H9 (cell line): ENCODE data around the gene RPS21. TPM values are rescaled to one million over a fixed set of nuclear protein-coding genes. Genes with fewer than 3 reads are reported as not detected.

ENCODE experiments used
- DNase-seq: peaks from one replicate; pipeline ENCODE4 v3.0.0-alpha.2; 2017
- H2AFZ ChIP-seq: one replicate; pipeline ENCODE4 v1.6.1; 2013; ENCODE audit warnings: mild to moderate bottlenecking, low read length, control low read depth, moderate library complexity
- H2AK5ac ChIP-seq: 2 replicates; pipeline ENCODE4 v1.6.1; 2013; ENCODE audit warnings: low read length, control low read depth, mixed read lengths; ENCODE audit not compliant: insufficient read length
- H2BK120ac ChIP-seq: one replicate; pipeline ENCODE4 v1.6.1; 2013; ENCODE audit warnings: low read depth, mild to moderate bottlenecking, low read length, control low read depth, inconsistent platforms; ENCODE audit not compliant: poor library complexity, severe bottlenecking
- H2BK12ac ChIP-seq: 2 replicates; pipeline ENCODE4 v1.6.1; 2013; ENCODE audit warnings: low read length, control low read depth, mixed read lengths, low read depth; ENCODE audit not compliant: insufficient read length
- H2BK15ac ChIP-seq: 2 replicates; pipeline ENCODE4 v1.6.1; 2013; ENCODE audit warnings: low read depth, low read length, control low read depth
- H2BK20ac ChIP-seq: one replicate; pipeline ENCODE4 v1.6.1; 2013; ENCODE audit warnings: low read depth, mild to moderate bottlenecking, low read length, control low read depth, inconsistent platforms; ENCODE audit not compliant: poor library complexity, severe bottlenecking
- H2BK5ac ChIP-seq: 2 replicates; pipeline ENCODE4 v1.6.1; 2013; ENCODE audit warnings: low read length, control low read depth, mixed read lengths; ENCODE audit not compliant: insufficient read length
- H3K14ac ChIP-seq: 2 replicates; pipeline ENCODE4 v1.6.1; 2013; ENCODE audit warnings: low read length, control low read depth; ENCODE audit not compliant: insufficient read depth
- H3K18ac ChIP-seq: 2 replicates; pipeline ENCODE4 v1.6.1; 2013; ENCODE audit warnings: low read depth, mild to moderate bottlenecking, mixed read lengths, low read length, control low read depth; ENCODE audit not compliant: insufficient read length
- H3K23ac ChIP-seq: 2 replicates; pipeline ENCODE4 v1.6.1; 2013; ENCODE audit warnings: low read length, control low read depth, mixed read lengths, low read depth; ENCODE audit not compliant: insufficient read length
- H3K23me2 ChIP-seq: 2 replicates; pipeline ENCODE4 v1.6.1; 2013; ENCODE audit warnings: low read depth, mild to moderate bottlenecking, mixed read lengths, low read length, control low read depth; ENCODE audit not compliant: insufficient read length, poor library complexity, severe bottlenecking
- H3K27ac ChIP-seq: 2 replicates; pipeline ENCODE4 v1.5.1; 2013; ENCODE audit warnings: low read length, control low read depth, mixed read lengths, low read depth; ENCODE audit not compliant: insufficient read length
- H3K27me3 ChIP-seq: 2 replicates; pipeline ENCODE4 v1.6.1; 2013; ENCODE audit warnings: low read length, control low read depth, inconsistent platforms; ENCODE audit not compliant: insufficient read depth
- H3K4ac ChIP-seq: 2 replicates; pipeline ENCODE4 v1.6.1; 2013; ENCODE audit warnings: low read depth, mild to moderate bottlenecking, control low read depth, inconsistent platforms, low read length, moderate library complexity
- H3K4me1 ChIP-seq: 2 replicates; pipeline ENCODE4 v1.6.1; 2013; ENCODE audit warnings: low read length, control low read depth, inconsistent platforms; ENCODE audit not compliant: insufficient read depth
- H3K4me2 ChIP-seq: 2 replicates; pipeline ENCODE4 v1.6.1; 2013; ENCODE audit warnings: low read length, control low read depth, mixed read lengths; ENCODE audit not compliant: insufficient read length, insufficient read depth
- H3K56ac ChIP-seq: 2 replicates; pipeline ENCODE4 v1.6.1; 2013; ENCODE audit warnings: low read depth, mild to moderate bottlenecking, mixed read lengths, low read length, control low read depth; ENCODE audit not compliant: insufficient read length
- H3K79me1 ChIP-seq: 2 replicates; pipeline ENCODE4 v1.6.1; 2013; ENCODE audit warnings: low read depth, mild to moderate bottlenecking, moderate library complexity, low read length, control low read depth, inconsistent platforms; ENCODE audit not compliant: insufficient read depth, poor library complexity, severe bottlenecking
- H3K79me2 ChIP-seq: 2 replicates; pipeline ENCODE4 v1.6.1; 2013; ENCODE audit warnings: low read length, control low read depth, inconsistent platforms; ENCODE audit not compliant: insufficient read depth
- H3K9ac ChIP-seq: 2 replicates; pipeline ENCODE4 v1.6.1; 2013; ENCODE audit warnings: low read length, control low read depth, mixed read lengths; ENCODE audit not compliant: insufficient read length; ENCODE audit errors: extremely low read depth
- H3K9me3 ChIP-seq: one replicate; pipeline ENCODE4 v1.6.1; 2013; ENCODE audit warnings: low read depth, low read length, inconsistent platforms; ENCODE audit not compliant: control insufficient read depth
- H3T11ph ChIP-seq: one replicate; pipeline ENCODE4 v1.6.1; 2013; ENCODE audit warnings: mild to moderate bottlenecking, low read length, control low read depth, inconsistent platforms
- H4K20me1 ChIP-seq: one replicate; pipeline ENCODE4 v1.6.1; 2013; ENCODE audit not compliant: control insufficient read depth, insufficient read length, insufficient read depth
- H4K5ac ChIP-seq: 2 replicates; pipeline ENCODE4 v1.6.1; 2013; ENCODE audit warnings: low read depth, mild to moderate bottlenecking, mixed read lengths, low read length, control low read depth; ENCODE audit not compliant: insufficient read length
- H4K8ac ChIP-seq: replicated peaks from 2 replicates; pipeline ENCODE4 v1.6.1; 2013; ENCODE audit warnings: low read length, control low read depth, mixed read lengths, low read depth; ENCODE audit not compliant: insufficient read length
- H4K91ac ChIP-seq: 2 replicates; pipeline ENCODE4 v1.6.1; 2013; ENCODE audit warnings: low read depth, mild to moderate bottlenecking, moderate library complexity, mixed read lengths, low read length, control low read depth; ENCODE audit not compliant: insufficient read length
- H3K27ac Mint-ChIP-seq, 3 experiments: 2 replicates in 2 of 3; 3 replicates in 1 of 3; pipeline ENCODE4 v1.8.0; 2020 to 2021; ENCODE audit warnings: mixed read lengths in 3 of 3, mild to moderate bottlenecking in 1 of 3, moderate library complexity in 1 of 3
- H3K27me3 Mint-ChIP-seq: 2 replicates; pipeline ENCODE4 v1.8.0; 2021; ENCODE audit warnings: low read depth, mild to moderate bottlenecking, moderate library complexity, mixed read lengths
- H3K36me3 Mint-ChIP-seq, 3 experiments: 2 replicates in 2 of 3; 3 replicates in 1 of 3; pipeline ENCODE4 v1.8.0; 2020 to 2021; ENCODE audit warnings: low read depth in 3 of 3, mixed read lengths in 3 of 3; ENCODE audit not compliant: insufficient read depth in 1 of 3
- H3K4me1 Mint-ChIP-seq, 2 experiments: 2 replicates each; pipeline ENCODE4 v1.8.0; 2020; ENCODE audit warnings: mixed read lengths in 2 of 2
- H3K4me3 Mint-ChIP-seq, 2 experiments: 2 replicates in 1 of 2; 3 replicates in 1 of 2; pipeline ENCODE4 v1.8.0; 2020 to 2021; ENCODE audit warnings: mild to moderate bottlenecking in 2 of 2, mixed read lengths in 2 of 2, moderate library complexity in 1 of 2
- H3K9me3 Mint-ChIP-seq, 2 experiments: 2 replicates in 1 of 2; 3 replicates in 1 of 2; pipeline ENCODE4 v1.8.0; 2020; ENCODE audit warnings: mild to moderate bottlenecking in 2 of 2, mixed read lengths in 2 of 2, moderate library complexity in 1 of 2
- CTCF ChIP-seq: fragments of 200-600 bp; sonication (generic); conservative IDR thresholded peaks from 3 replicates; pipeline ENCODE4 v1.8.0; 2021; ENCODE audit warnings: antibody characterized with exemption, mild to moderate bottlenecking
- WGBS: extraction: QIAGEN DNeasy Blood & Tissue Kit; methylation state at CpG from one replicate; pipeline ENCODE4 v1.1.7; 2013; ENCODE audit warnings: missing lambda C conversion rate, low lambda C conversion rate, mixed read lengths; ENCODE audit not compliant: insufficient read length; ENCODE audit errors: extremely low coverage; 5-methylcytosine and 5-hydroxymethylcytosine counted together
- total RNA-seq: library from RNA; stranded (reverse); gene quantifications from 2 replicates; pipeline ENCODE4 v1.2.1, GENCODE V29; 2021

The RPS21 gene
- total RNA-seq, 1 experiment from 2014 or later = 1,715 TPM

GRCh38 chr20:62393830-62394229 lies 6.9 kb downstream of the RPS21 start:
- no peak for DNase-seq
- peaks cover 2% of the 10 kb centered on the region; the same call in 1 of the 2 replicates for H3K27me3 Mint-ChIP-seq
- H3K9ac ChIP-seq = no peak overlapping the region

More at GRCh38 chr20:62393830-62394229, 6.9 kb downstream of the RPS21 start:
- Histone ChIP-seq H3K27ac (no peak overlapping the region), H3K23me2 (peaks cover 2% of the 10 kb centered on the region), H4K8ac (no peak overlapping the region), H3K14ac (no peak overlapping the region), H3T11ph (no peak overlapping the region), H3K4ac (no peak overlapping the region), H3K9me3 (no peaks in the 10 kb centered on the region), H3K4me2 (no peak overlapping the region), H3K23ac (no peak overlapping the region), H3K79me2 (no peaks in the 10 kb centered on the region), H2BK20ac (no peak overlapping the region), H4K20me1 (peaks cover 8% of the 10 kb centered on the region), H2BK5ac (no peak overlapping the region), H2BK120ac (no peak overlapping the region), H3K27me3 (no peaks in the 10 kb centered on the region), H2BK15ac (no peak overlapping the region), H2BK12ac (no peak overlapping the region), H3K56ac (no peak overlapping the region), H2AK5ac (no peak overlapping the region), H3K79me1 (no peaks in the 10 kb centered on the region), H3K4me1 (no peaks in the 10 kb centered on the region), H2AFZ (no peak overlapping the region), H4K91ac (no peak overlapping the region), H3K18ac (no peak overlapping the region), H4K5ac (no peak overlapping the region)
- H3K9me3 Mint-ChIP-seq = peaks cover 3 to 6% of the 10 kb centered on the region in 2 experiments; a peak in 3 of 5 replicates
- no peak for TF ChIP-seq CTCF
- H3K4me1 Mint-ChIP-seq = peaks cover 0 to 3% of the 10 kb centered on the region in 2 experiments; a peak in 1 of 4 replicates
- no peak overlapping the region for H3K4me3 Mint-ChIP-seq
- H3K36me3 Mint-ChIP-seq = peaks cover 17 to 31% (median 19%) of the 10 kb centered on the region in 3 experiments; a peak in 6 of 7 replicates
- WGBS = no CpG with 5 or more reads among the region's 24 CpGs
- peak overlapping the region in 1 of 3 experiments; percentile 44; a peak in 1 of 7 replicates for H3K27ac Mint-ChIP-seq
